NCI-H2107 treated with DMSO at 0.1 percent for 48 hours (cell line): ENCODE measurements around the gene FOXB1.

Source experiments
- DNase-seq: peaks from one replicate; lab custom pipeline; 2025; ENCODE audit not compliant: unreplicated experiment; lab: John Stamatoyannopoulos, UW

The FOXB1 gene

DNA sequence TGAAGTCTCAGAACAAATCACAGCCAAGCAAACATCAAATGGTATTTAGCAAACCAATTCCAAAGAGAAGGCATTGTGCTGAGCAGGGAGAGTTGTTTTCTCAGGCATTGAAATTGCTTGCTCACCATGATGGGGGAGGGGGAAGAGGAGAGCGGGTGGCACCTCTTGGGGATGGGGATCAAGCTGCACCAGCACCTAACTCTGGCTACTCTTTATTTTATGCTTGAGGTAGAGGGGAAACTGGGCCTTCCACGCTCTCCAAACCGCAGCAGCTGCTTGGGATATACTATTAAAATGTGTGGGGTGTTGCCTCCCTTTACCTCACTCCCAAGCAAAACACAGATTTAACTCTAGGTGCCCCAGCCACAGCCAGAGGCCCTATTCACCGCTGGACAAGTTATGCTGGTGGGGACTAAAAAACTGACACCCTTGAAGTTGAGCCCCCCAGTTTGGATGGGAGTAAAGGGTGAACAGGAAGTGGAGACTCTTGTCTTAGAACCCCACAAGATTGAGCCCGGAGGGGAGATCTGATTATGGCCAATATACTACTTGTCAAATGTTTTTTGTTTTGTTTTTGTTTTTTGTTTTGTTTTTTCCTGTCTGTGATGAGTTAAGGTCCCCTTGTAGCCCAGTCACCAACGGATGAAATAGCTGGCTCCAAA, 5.0 kb upstream of the FOXB1 start:
- DNase-seq = peak; percentile 72

DNA sequence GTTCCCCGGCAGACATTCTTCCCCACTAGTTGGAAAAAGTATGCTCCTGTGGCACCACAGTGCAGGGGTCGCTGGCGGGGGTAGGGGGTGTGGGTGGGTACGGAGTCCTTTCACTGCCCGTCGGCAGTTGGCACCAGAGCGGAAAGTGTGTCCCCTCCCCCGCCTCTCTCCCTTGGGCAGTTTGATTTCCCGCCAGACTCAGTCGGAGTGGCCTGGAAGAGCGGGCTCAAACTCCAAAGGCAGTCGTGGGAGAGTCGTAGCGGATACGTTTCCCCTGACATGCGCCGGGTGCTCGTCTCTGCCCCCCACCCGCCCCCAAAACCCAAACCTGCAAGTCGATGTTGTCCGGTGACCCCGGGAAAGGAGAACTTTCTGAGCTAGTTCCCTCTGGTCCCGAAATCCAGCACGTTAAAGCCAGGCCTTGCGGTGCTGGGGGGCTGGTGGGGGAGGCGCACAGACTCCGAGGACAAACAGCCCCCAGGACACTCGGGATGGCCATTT, 4.4 kb upstream of the FOXB1 start:
- no peak for DNase-seq

DNA sequence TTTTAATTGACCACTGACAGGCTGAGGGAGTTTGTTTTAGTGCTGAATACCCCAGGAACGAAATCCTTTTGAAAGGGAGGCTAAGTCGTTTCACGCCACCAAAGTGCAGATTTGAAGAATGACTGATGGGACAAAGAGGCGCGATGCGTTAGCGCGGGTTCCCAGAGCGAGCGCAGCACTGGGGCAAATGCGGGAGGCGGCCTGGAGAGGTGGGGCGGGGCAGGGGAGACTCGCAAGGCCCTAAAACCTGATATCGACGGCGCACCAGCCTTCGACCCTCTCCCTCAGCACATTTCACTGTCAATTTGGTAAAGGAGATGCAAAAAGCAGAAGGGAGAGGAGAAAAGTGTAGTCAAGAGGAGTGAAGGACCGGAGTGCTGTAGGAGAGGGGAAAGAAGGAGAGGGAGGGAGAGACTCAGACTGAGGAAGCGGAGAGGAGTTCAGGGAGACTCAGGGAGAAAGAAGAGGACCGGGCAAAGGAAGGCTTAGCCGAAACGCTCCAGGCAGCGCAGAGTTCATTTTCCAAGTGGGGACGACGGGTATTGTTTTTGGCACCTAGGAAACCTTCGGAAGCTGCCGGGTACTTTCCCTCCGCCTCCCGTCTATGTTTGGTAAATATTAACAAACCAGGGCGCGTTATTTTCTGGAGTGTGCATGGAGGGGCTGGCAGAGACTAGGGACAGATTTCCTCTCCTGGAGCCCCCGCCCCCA, 3.8 kb upstream of the FOXB1 start:
- peak; percentile 28 for DNase-seq

DNA sequence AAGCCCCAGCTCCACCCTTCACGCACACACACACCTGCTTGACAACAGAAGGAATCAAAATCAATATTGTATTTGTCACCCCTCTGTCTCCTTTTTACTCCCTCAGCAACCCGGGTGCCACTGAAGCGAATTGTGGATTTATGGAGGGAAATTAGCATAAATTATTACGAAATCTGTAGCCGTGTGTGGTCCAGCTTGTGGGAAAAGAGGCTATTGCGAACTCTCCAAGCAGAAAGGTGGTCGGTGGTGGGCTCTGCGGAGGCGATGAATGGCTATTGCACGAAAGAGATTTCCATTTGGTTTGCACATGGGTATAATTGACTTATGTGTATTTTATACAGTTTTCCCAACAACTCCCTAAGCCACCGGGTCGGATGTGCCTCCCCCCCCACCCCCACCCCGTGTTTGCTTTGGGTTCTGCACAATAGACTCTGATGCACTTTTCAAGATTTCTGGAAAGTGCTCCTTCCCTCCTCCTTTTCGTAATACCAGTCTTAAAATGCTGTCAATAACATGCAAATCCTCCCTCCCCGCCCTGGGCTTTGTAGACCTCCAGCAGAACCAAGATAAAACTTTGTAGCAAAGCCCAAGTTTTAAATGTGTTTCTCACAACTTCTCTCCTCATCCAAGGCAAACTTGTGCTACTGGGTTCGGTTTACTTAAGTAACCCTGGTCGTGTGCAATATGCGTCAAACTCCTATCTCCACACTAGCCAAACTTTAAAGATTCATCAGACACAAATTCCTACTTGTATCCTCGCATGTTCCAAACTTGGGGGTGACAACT, 3.1 kb upstream of the FOXB1 start:
- DNase-seq = no peak

DNA sequence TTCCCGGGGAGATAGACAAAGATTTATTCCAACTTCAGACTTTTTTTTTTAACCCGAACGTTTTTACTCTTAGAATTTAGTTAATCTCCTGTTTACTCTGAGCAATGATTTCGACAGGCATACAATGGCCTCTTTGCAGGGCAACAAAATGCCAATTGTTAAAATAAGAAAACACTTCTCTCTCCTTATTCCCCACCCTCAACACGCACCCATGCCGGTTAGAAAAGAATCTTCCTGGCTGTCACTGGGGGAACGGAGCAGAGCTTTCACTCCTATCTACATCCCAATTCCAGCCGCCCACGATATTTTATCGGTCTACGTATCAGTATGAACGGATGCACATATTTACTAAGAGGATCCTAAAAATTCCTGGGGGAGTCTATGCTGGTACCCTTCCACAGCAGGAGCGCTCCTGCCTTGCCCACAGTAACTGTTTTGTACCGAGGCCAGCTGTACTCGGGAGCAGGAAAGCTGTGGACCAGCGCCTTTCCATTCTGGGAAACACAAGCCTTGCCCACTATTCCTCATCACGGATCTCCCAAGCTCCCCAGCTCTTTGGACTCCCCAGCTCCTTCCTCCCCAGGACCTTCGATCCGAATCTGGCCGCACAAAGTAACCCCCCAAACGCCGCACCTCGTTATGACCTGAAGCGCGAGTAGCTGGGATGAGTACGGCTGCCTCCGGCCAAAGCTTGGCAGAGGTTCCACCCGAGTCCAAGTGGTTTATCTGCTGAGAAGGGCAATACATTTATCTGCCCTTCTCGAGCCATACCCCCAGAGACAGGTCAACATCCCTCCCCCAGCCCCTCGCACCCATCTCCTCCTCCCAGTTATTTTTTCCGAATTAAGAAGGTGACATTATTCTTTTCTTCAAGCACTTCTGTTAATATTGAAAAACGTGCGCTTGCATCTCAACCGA, 2.2 kb upstream of the FOXB1 start:
- no peak for DNase-seq

DNA sequence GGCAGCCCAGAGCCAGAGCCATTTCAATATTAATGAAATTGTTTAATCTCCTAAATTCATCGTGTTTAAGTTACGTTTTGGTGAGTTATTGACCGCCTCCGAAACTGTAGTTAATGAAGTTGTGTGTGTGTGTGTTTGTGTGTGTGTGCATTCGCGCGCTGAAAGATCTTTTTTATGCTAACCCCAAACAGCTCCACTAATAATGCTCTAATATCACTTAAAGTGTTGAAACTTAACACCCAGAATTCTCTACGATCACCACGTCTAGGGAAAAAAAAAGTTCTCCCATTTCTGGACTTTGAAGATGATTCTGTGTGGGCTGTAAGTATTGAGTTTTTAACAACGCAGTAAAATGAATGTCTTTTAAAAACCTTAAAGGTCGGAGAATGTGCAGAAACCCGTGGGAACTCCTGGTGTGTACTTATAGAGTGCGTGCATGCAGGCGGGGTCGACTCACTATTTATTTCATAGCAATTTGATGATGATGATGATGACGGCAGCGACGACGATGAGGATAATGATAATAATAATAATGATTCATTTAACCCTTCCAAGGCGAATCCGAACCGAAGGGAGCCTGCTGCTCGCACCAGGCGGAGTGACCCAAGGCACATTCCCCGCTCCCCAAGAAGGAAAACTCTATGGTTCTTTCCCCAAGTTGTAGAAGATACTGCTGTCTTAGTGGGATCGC, 1.4 kb upstream of the FOXB1 start:
- no peak for DNase-seq

DNA sequence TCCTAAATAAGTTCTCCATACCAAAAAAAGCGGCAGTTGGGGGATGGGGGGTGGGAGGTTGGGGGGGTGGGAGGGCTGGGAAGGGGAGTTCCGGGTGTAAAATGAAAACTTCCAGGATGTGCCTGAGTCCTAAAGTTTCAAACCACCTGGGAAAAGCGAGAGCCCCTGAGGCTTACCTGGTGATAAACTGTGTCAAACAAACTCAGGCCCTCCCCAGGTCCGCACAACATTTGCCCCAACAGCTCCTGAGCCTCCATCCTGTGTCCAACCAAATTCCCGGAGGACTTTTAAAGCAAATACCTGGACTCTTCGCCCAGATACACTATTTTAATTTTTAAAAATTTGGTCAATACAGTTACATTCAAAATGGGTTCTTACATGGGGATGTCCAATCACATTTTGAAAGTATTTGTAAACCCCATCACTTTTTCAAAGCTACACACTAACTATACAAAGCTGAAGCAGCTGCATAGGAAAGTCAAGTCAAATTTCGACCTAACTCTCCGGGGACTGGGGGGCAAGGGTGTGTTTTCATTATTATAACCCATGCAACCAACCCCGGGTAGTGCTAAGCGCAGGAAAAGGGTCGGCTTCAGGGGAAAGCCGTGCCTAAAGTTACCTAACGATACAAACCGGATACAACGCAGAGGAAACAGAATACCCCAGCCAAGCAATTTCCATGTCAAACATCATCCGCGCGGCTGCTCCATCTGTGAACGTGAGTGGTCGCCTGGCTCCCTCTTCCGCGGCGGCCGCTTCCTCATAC, 685 bp upstream of the FOXB1 start:
- DNase-seq = no peak

DNA sequence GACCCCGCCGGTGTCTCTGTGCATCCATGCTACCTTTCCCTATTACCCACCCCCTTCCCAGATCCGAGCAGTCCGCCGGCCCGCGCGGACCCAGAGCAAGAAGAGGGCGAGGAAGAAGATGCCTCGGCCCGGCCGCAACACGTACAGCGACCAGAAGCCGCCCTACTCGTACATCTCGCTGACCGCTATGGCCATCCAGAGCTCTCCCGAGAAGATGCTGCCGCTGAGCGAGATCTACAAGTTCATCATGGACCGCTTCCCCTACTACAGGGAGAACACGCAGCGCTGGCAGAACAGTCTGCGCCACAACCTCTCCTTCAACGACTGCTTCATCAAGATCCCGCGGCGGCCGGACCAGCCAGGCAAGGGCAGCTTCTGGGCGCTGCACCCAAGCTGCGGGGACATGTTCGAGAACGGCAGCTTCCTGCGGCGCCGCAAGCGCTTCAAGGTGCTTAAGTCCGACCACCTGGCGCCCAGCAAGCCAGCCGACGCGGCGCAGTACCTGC, 788 bp downstream of the FOXB1 start:
- DNase-seq = no peak

DNA sequence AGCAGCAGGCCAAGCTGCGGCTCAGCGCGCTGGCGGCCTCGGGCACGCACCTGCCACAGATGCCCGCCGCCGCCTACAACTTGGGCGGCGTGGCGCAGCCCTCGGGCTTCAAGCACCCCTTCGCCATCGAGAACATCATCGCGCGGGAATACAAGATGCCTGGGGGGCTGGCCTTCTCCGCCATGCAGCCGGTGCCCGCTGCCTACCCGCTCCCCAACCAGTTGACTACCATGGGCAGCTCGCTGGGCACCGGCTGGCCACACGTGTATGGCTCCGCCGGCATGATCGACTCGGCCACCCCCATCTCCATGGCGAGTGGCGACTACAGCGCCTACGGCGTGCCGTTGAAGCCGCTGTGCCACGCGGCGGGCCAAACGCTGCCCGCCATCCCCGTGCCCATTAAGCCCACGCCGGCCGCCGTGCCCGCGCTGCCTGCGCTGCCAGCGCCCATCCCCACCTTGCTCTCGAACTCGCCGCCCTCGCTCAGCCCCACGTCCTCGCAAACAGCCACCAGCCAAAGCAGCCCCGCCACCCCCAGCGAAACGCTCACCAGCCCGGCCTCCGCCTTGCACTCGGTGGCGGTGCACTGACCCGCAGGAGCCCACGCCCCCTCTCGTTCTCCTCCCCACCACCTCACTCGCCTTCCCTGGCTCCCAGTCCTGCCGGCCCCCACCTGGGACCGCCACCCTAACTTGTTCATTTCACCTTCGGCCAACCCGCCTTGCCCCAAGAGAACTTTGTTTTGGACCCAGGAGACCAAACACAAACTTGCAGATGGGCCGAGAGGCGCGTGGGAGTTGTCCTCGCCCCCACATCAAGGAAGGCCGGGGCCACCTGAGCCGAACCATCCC, 1.5 kb downstream of the FOXB1 start:
- DNase-seq = no peak

DNA sequence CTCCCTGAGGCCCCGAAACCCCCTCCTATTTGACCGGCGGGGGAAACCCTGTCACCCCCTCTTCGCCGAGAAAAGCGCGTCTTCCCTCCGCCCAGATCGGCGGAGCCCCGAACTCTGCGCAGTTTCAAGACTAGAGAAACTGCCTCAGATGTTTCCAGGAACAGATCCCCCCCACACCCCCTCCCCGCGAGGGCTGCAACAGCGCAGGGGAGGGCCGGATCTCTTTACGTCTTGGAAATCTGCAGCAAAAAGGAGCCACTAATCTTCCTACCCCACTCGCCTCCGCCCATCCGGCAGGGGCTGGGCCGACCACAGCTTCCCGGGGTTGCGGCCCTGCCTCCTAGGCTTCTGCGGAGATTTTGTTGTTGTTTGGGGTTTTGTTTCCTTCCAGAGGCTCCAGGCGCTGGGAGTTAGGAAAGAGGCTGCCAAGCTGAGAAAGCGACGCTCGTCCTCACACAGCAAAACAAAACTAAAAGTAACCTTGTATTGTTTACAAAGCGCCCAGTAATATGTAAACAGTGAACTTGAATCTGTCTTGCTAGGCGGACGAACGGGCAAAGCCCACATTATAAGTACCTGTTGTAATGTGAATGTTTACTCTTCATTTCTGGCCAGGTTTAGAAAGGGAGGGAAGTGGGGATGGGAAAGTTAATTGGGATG, 2.2 kb downstream of the FOXB1 start:
- peak; percentile 80 for DNase-seq

DNA sequence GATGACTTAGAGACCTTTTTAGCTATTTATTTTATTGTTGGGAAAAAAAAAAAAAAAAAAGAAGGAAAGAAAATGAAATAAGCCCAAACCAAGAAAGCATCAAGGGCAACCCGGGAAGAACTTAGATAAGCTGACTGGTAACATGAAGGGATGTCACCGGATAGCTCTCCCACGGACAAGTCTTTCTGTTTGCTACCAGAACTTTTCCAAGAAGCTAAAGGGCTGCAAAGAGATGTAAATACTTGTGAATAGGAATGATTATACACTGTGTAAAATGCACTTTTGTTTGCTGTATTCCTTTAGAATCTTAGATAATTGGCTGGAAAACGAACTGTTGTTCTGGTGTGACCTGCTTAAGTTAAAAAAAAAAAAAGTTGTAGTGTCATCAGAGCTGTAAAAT, 2.8 kb downstream of the FOXB1 start:
- DNase-seq = no peak

DNA sequence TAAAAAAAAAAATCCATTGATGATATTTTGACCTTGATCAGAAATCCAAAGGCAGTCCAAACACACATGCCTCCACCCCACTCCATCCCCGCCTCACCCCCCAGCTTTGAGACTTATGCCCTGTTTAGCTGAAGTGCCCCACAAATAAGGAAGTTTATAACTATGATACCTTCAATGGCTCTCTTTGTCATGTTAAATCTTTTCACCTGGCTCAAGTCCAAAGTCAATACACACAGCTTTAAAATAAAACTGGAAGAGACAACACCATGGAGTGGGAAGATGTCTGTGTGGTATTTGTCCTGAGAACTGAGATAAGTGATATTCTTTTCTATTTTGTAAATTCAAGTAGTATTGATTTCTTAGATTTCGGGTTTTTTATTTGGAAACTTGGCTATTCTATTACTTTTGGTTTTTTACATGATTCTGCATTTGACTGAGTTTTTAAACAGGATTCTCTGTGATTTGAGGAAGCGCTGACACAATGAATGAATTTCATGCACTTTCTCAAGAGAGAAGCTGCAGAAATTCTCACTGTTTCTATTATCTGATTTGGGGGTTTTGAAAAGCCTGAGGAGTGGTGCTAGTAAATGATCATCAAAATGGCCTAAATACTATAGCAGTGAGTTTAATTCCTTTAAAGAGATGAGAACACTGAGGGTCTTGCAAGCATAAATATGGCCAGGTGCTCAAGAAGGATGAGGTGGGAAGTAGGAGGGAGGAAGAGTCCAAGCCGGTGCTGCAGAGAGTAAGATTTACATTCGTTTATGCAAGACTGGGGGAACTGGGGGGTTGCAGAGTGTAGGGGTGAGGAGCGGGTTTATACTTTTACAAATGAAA, 5.2 kb downstream of the FOXB1 start:
- DNase-seq = no peak

DNA sequence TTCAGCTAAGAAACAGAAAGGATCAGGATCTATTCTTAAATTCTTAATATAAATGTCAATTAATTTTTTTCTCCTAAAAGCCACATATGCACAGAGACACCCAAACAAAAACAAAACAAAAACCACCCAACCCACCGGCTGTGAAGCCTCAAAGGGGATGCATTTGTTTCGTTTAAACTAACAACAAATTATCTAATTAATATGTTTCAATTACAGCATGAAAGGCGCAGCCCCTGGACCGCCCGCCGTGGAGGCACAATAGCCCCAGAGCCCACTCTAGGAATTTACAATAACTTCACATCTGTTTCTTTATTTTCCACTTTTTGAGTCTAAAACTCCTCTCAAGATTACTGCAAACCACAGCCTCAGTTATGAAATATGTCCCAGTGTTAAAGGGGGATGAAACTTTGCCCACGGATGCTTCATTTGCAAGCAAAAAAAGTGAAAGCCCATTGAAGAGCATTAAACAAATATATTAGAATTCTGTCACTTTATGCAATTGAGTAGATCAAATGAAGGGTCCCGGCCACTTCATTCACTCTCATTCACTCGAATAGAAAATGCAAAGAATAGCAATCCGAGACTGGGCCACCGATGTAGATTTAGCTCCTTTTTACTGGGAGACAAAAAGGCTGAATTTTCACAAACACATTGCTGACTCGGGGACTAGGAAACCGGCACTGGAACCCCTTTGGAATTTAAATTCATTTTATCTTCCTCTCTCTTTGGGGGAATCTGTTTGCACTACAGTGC, 6.0 kb downstream of the FOXB1 start:
- no peak for DNase-seq

DNA sequence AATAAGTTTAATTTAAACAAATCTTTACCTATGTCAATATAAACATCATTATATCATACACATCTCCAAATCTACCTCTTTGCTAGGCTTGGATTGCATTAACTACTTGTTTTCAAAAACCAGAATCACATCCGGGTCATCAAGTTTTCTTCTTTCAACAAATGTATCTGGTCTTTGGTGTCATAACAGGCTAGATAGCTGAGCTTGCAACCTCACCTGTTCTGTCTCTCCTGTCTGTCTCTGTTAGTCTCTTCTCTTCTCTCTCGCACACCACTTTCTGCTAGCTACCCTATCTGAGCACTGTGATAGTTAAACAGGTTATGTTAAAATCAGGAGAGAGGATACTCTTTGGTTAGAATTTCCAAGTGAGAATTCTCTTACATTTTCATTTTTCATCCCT, 6.7 kb downstream of the FOXB1 start:
- no peak for DNase-seq

DNA sequence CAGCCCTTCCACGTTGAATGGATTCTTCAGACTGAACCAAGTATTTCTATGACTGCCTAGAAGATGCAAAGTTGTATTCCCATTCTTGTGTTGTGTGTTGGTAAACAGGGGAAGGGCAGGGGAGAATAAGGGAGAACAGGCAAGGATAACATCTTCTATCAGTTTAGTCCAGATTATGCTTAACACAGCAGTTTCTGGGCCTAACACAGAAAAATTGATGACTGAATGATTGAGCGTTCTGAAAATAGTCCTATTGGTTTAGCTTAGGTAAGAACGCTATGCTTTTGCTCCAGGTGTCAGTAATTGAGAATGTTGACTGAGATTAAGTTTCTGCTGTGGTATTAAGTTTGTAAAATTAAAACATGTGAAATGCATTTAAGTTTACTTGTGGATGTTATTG, 8.6 kb downstream of the FOXB1 start:
- DNase-seq = no peak
